ENCODE results near the gene NACA.
"Not testable (repeated sequence)": the region's sequence is repeated elsewhere in the genome, so short reads cannot be mapped to it uniquely, and the experiment has no call there.

Gene NACA

DNA sequence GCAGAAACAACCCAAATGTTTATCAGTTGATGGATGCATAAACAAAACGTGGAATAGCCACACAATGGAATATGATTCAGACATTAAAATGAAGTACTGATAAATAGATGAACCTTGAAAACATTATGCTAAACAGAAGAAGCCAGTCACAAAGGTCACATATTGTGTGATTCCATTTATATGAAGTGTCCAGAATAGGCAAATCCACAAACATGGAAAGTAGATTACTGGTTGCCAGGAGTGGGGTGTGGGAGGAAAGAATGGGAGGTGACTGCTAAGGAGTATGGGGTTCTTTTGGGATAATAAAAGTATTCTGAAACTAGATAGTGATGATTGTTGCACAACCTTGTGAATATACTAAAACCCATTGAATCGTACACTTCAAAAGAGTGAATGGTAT is 36.7 kb upstream of the NACA start:
- no peak for DNase-seq (ENCODE audit: low read depth, low spot score)
- Histone ChIP-seq H3K27me3 (ENCODE audit: insufficient read depth, insufficient read length) (no peaks in the 10 kb centered on the region), H3K36me3 (ENCODE audit: insufficient read depth, insufficient read length, low read length) (no peaks in the 10 kb centered on the region), H3K4me3 (ENCODE audit: insufficient read length, low read depth) (no peak overlapping the region), H3K4me1 (ENCODE audit: insufficient read depth, insufficient read length) (peaks cover 3% of the 10 kb centered on the region), H3K9me3 (ENCODE audit: insufficient read depth, low read length) (peaks cover 22% of the 10 kb centered on the region), H3K9ac (ENCODE audit: insufficient read length, low read depth) (no peak overlapping the region)
- TF ChIP-seq SUZ12 (IDR thresholded peaks at IDR 0.05; ENCODE audit: extremely low read depth, insufficient read depth, insufficient read length) (no peak), YY1 (IDR thresholded peaks at IDR 0.05; ENCODE audit: insufficient read depth, insufficient read length) (no peak), ZNF274 (IDR thresholded peaks at IDR 0.05; ENCODE audit: low read depth, low read length) (no peak)

- Histone ChIP-seq H3K4me3 (ENCODE audit: insufficient read length, low read depth) (no peak overlapping the region), H3K9me3 (ENCODE audit: insufficient read depth, low read length) (peaks cover 22% of the 10 kb centered on the region), H3K9ac (ENCODE audit: insufficient read length, low read depth) (no peak overlapping the region), H3K4me1 (ENCODE audit: insufficient read depth, insufficient read length) (no peaks in the 10 kb centered on the region), H3K36me3 (ENCODE audit: insufficient read depth, insufficient read length, low read length) (no peaks in the 10 kb centered on the region), H3K27me3 (ENCODE audit: insufficient read depth, insufficient read length) (no peaks in the 10 kb centered on the region)
- no peak for TF ChIP-seq YY1 (IDR thresholded peaks at IDR 0.05; ENCODE audit: insufficient read depth, insufficient read length)
- no peak for TF ChIP-seq SUZ12 (IDR thresholded peaks at IDR 0.05; ENCODE audit: extremely low read depth, insufficient read depth, insufficient read length)
- TF ChIP-seq ZNF274 (IDR thresholded peaks at IDR 0.05; ENCODE audit: low read depth, low read length): no peak
- DNase-seq (ENCODE audit: low read depth, low spot score): no peak
Observed at GRCh38 chr12:56760460-56760859, 35.4 kb upstream of the NACA start.

GRCh38 chr12:56759263-56759908 is 34.3 kb upstream of the NACA start:
- TF ChIP-seq SUZ12 (IDR thresholded peaks at IDR 0.05; ENCODE audit: extremely low read depth, insufficient read depth, insufficient read length) (no peak), YY1 (IDR thresholded peaks at IDR 0.05; ENCODE audit: insufficient read depth, insufficient read length) (no peak), ZNF274 (IDR thresholded peaks at IDR 0.05; ENCODE audit: low read depth, low read length) (no peak)
- H3K9me3 ChIP-seq (ENCODE audit: insufficient read depth, low read length): peaks cover 22% of the 10 kb centered on the region
- H3K4me3 ChIP-seq (ENCODE audit: insufficient read length, low read depth): no peak overlapping the region
- DNase-seq (ENCODE audit: low read depth, low spot score): no peak
- H3K36me3 ChIP-seq (ENCODE audit: insufficient read depth, insufficient read length, low read length): no peaks in the 10 kb centered on the region
- H3K9ac ChIP-seq (ENCODE audit: insufficient read length, low read depth): no peak overlapping the region
- no peaks in the 10 kb centered on the region for H3K27me3 ChIP-seq (ENCODE audit: insufficient read depth, insufficient read length)
- no peaks in the 10 kb centered on the region for H3K4me1 ChIP-seq (ENCODE audit: insufficient read depth, insufficient read length)

DNA sequence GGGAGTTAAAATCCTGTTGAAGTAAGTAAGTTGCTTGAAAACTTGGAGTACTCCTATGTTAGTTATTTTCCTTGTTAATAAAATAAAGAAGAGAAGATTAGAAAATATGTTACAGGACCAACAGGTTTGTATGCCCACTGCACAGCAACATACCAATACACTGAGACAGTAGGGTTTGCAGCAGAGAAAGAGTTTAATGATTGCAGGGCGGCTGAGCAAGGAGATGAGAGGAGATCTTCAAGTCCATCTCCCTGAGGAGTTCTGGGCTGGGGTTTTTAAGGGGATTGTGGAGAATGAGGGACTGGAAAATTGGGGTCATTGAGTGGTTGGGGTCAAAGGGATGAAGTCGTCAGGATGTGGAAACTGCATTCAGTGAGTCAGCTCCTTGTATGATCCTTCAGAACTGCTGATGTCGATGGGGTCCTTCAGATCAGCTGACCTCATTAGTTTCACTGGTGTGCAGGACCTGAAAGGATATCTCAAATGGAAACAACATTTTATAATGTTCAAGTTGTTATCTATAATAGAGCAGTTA is 33.7 kb upstream of the NACA start:
- Histone ChIP-seq H3K9ac (ENCODE audit: insufficient read length, low read depth) (no peak overlapping the region), H3K9me3 (ENCODE audit: insufficient read depth, low read length) (peaks cover 22% of the 10 kb centered on the region), H3K4me1 (ENCODE audit: insufficient read depth, insufficient read length) (no peaks in the 10 kb centered on the region), H3K36me3 (ENCODE audit: insufficient read depth, insufficient read length, low read length) (no peaks in the 10 kb centered on the region), H3K4me3 (ENCODE audit: insufficient read length, low read depth) (no peak overlapping the region), H3K27me3 (ENCODE audit: insufficient read depth, insufficient read length) (no peaks in the 10 kb centered on the region)
- TF ChIP-seq ZNF274 (IDR thresholded peaks at IDR 0.05; ENCODE audit: low read depth, low read length) (no peak), SUZ12 (IDR thresholded peaks at IDR 0.05; ENCODE audit: extremely low read depth, insufficient read depth, insufficient read length) (no peak), YY1 (IDR thresholded peaks at IDR 0.05; ENCODE audit: insufficient read depth, insufficient read length) (no peak)
- DNase-seq (ENCODE audit: low read depth, low spot score): no peak

- H3K36me3 ChIP-seq (ENCODE audit: insufficient read depth, insufficient read length, low read length); H3K4me3 ChIP-seq (ENCODE audit: insufficient read length, low read depth); H3K9ac ChIP-seq (ENCODE audit: insufficient read length, low read depth); H3K4me1 ChIP-seq (ENCODE audit: insufficient read depth, insufficient read length); DNase-seq (ENCODE audit: low read depth, low spot score); H3K27me3 ChIP-seq (ENCODE audit: insufficient read depth, insufficient read length): not testable (repeated sequence)
- H3K9me3 ChIP-seq (ENCODE audit: insufficient read depth, low read length): peaks cover 22% of the 10 kb centered on the region
Observed at GRCh38 chr12:56757971-56758370, 32.9 kb upstream of the NACA start.

DNA sequence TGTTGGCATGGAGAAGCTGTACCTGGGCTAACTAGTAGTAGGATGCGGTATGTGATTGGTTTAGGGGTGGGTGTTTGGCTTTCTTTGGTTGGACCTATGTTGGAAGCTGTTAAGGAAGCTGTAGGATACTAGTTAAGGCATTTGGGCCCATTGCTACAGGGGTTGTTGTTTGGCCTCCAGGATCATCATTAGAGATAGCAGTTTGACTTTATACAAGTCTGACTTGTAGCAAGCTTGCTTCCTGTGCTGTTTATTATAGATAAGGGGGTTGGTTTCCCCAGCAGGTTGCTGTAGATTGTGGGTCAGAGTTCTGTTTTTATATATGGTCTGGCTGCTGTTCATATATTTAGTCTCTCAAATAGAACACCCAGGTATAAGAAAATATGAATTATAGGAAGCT is 28.5 kb upstream of the NACA start:
- no peaks in the 10 kb centered on the region for H3K27me3 ChIP-seq (ENCODE audit: insufficient read depth, insufficient read length)
- TF ChIP-seq ZNF274 (IDR thresholded peaks at IDR 0.05; ENCODE audit: low read depth, low read length) (no peak), SUZ12 (IDR thresholded peaks at IDR 0.05; ENCODE audit: extremely low read depth, insufficient read depth, insufficient read length) (no peak), YY1 (IDR thresholded peaks at IDR 0.05; ENCODE audit: insufficient read depth, insufficient read length) (no peak)
- no peak overlapping the region for H3K4me3 ChIP-seq (ENCODE audit: insufficient read length, low read depth)
- peaks cover 18% of the 10 kb centered on the region for H3K36me3 ChIP-seq (ENCODE audit: insufficient read depth, insufficient read length, low read length)
- peaks cover 11% of the 10 kb centered on the region for H3K9me3 ChIP-seq (ENCODE audit: insufficient read depth, low read length)
- DNase-seq (ENCODE audit: low read depth, low spot score): no peak
- no peak overlapping the region for H3K9ac ChIP-seq (ENCODE audit: insufficient read length, low read depth)
- H3K4me1 ChIP-seq (ENCODE audit: insufficient read depth, insufficient read length): no peaks in the 10 kb centered on the region

DNA sequence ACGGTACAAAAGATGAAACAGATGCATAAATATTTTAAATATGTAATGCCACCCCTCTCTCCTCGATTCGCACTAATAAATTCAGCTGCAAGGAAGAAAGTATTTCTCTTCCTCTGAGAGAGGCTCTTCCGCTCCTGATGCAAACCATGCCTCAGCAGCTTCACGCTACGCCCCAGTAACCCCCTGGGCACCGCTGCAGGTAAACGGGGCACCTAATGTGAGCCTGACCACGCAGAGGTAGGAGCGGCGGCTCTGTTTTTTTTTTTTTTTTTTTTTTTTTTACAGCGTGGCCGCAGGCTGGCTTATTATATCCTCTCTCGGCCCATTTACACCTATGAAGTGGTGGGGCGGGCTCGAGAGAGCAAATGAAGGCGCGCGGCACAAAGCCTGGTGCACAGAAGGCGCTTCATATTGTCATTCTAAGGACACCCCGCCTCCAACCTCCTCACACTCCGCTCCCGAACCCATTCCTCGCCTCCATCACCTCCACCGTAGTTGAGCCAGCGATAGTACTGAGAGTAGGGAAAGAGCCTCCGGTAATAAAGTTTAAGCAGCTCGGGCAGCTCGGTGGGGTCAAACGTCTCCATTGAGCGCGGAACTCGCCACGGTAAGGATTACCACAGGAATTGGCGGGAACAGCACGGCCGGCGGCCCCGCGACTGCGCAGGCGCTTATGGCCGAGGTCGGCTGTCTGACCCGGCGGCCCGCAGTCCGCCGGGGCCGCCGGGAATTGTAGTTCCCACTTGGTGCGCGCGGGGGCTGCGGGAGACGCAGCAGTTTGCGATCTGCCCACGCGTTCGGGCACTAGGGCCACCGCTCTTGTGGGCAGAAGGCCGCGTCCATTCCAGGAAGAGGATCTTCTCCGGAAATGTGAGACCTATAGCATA is 26.9 kb upstream of the NACA start, which contains the start of gene PRIM1:
PRIM1 (minus strand) TSS at position 612 of the 887 bp plus-strand sequence; CDS start at position 587, 25 bp downstream.
- H3K9me3 ChIP-seq (ENCODE audit: insufficient read depth, low read length): no peaks in the 10 kb centered on the region
- DNase-seq (ENCODE audit: low read depth, low spot score): peak; percentile 82
- H3K27me3 ChIP-seq (ENCODE audit: insufficient read depth, insufficient read length): no peaks in the 10 kb centered on the region
- H3K4me1 ChIP-seq (ENCODE audit: insufficient read depth, insufficient read length): no peaks in the 10 kb centered on the region
- peak within 1 kb of the TSS; percentile 90 for H3K9ac ChIP-seq (ENCODE audit: insufficient read length, low read depth)
- H3K4me3 ChIP-seq (ENCODE audit: insufficient read length, low read depth): peak within 1 kb of the TSS; percentile 88
- TF ChIP-seq SUZ12 (IDR thresholded peaks at IDR 0.05; ENCODE audit: extremely low read depth, insufficient read depth, insufficient read length): no peak
- no peak for TF ChIP-seq ZNF274 (IDR thresholded peaks at IDR 0.05; ENCODE audit: low read depth, low read length)
- TF ChIP-seq YY1 (IDR thresholded peaks at IDR 0.05; ENCODE audit: insufficient read depth, insufficient read length): no peak
- H3K36me3 ChIP-seq (ENCODE audit: insufficient read depth, insufficient read length, low read length): peaks cover 29% of the 10 kb centered on the region

DNA sequence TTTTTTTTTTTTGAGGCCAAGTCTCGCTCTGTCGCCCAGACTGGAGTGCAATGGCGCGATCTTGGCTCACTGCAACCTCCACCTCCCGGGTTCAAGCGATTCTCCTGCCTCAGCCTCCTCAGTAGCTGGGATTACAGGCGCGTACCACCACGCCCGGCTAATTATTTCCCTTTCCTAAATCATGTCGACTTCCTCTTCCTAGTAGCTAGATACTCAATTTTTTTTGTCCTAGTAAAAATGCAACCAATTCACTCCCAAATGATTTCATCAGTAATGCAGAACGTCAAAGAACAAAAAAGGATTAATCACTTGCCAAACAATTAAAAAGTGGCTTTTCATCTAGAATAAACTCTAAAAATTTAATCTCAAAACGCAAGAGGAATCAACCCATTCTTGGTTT is 25.5 kb upstream of the NACA start:
- not testable (repeated sequence) for H3K9ac ChIP-seq (ENCODE audit: insufficient read length, low read depth); DNase-seq (ENCODE audit: low read depth, low spot score); H3K9me3 ChIP-seq (ENCODE audit: insufficient read depth, low read length); H3K27me3 ChIP-seq (ENCODE audit: insufficient read depth, insufficient read length); H3K4me1 ChIP-seq (ENCODE audit: insufficient read depth, insufficient read length); H3K4me3 ChIP-seq (ENCODE audit: insufficient read length, low read depth)
- H3K36me3 ChIP-seq (ENCODE audit: insufficient read depth, insufficient read length, low read length): peaks cover 41% of the 10 kb centered on the region

All from NT2/D1 (cell line).